Retinal pigment epithelial cell (primary cell): Measurements from ENCODE around the gene TRUB1.
"Not testable (repeated sequence)": the region's sequence is repeated elsewhere in the genome, so short reads cannot be mapped to it uniquely, and the experiment has no call there.

ENCODE experiments used
- DNase-seq: peaks from one replicate; pipeline ENCODE4 v3.0.0-alpha.2; 2010; ENCODE audit warnings: low read depth
- H3K4me3 ChIP-seq: 2 replicates; pipeline ENCODE4 v1.5.1; 2011; ENCODE audit warnings: mild to moderate bottlenecking, low read length, control low read depth, moderate library complexity
- TF ChIP-seq, protein P1 (sequence below): conservative IDR thresholded peaks from 2 replicates; pipeline ENCODE4 v1.5.1; 2011; ENCODE audit warnings: low read depth, low read length, control low read depth, inconsistent platforms

TRUB1 gene

GRCh38 chr10:114937962-114938855 is at the start of gene TRUB1:
Gene TRUB1 (plus strand): TSS chr10:114938195. CDS start chr10:114938254, 59 bp downstream.
- peak within 1 kb of the TSS; percentile 97 for H3K4me3 ChIP-seq
- DNase-seq: peak; percentile 90
- TF ChIP-seq, protein P1, sequence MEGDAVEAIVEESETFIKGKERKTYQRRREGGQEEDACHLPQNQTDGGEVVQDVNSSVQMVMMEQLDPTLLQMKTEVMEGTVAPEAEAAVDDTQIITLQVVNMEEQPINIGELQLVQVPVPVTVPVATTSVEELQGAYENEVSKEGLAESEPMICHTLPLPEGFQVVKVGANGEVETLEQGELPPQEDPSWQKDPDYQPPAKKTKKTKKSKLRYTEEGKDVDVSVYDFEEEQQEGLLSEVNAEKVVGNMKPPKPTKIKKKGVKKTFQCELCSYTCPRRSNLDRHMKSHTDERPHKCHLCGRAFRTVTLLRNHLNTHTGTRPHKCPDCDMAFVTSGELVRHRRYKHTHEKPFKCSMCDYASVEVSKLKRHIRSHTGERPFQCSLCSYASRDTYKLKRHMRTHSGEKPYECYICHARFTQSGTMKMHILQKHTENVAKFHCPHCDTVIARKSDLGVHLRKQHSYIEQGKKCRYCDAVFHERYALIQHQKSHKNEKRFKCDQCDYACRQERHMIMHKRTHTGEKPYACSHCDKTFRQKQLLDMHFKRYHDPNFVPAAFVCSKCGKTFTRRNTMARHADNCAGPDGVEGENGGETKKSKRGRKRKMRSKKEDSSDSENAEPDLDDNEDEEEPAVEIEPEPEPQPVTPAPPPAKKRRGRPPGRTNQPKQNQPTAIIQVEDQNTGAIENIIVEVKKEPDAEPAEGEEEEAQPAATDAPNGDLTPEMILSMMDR: no peak

DNA sequence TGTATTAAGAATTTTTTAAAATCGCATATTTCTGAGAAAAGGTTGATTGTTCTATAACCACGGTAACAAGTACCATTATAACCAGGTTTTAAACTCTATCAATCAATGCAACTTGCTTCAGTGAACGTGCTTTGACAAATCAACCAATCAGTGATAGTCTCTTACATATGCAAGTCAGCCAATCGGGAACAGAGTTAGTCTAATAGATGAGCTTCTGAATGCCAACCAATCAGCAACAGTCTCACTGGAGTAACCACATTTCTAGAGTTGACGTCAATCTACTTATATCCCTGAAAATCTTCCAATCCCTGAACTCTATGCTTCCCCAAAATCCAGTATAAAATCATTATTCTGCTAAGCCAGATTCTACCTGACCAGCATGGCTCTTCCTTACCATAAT is 44.7 kb upstream of the TRUB1 start:
- TF ChIP-seq, protein P1: no peak
- H3K4me3 ChIP-seq: no peak overlapping the region
- no peak for DNase-seq

DNA sequence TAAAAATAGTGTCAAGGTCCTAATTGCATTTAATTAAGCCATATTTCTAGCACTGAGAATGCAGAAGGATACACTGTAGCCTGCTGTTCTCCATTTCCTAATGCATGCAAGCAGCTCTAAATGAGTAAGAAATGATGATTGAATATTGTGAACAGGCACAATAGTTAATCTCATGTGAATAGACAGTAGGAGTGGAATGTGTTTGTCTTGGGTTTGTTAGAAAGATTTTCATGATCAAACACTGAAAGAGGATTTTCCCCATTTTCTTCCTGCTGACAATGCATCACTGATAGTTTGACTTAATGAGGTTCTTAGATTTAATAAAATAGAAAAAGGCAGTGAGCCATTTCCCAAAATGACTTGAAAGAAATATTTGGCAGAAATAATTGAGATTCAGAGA is 43.1 kb upstream of the TRUB1 start:
- no peak for DNase-seq
- no peak overlapping the region for H3K4me3 ChIP-seq
- TF ChIP-seq, protein P1: no peak

GRCh38 chr10:114897011-114897410 is 41.0 kb upstream of the TRUB1 start:
- H3K4me3 ChIP-seq, DNase-seq: not testable (repeated sequence)

DNA sequence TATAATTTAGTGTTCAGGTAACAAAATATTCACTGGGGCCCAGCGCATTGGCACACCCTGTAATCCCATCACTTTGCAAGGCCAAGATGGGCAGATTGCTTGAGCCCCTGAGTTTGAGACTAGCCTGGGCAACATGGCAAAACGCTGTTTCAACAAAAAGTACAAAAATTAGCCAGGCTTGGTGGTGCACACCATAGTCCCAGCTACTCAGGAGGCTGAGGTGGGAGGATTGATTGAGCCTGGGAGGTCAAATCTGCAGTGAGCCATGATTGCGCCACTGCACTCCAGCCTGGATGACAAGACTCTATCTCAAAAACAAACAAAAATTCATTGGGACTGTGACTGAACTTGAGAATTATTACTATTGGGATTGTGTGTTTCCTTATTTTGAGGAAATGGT is 40.4 kb upstream of the TRUB1 start:
- no peak for DNase-seq
- TF ChIP-seq, protein P1: no peak
- no peak overlapping the region for H3K4me3 ChIP-seq

DNA sequence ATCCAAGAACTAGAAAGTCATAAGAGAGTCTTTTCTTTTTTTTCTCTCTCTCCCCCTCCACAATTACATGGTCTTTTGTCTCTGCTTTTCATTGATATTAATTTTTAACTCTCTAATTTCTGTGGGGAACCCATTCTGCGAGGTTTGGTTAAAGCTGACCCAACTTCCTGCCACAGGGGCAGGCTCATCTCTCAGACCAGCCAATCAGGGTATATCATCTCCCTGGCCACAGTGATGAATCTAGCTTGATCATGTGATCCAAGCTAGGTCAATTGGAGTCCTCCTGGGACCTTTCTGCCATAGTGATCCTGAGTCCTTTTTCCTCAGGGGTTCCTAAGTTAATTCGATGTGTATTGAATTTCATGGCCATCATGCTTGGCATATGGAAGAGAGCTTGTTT is 38.0 kb upstream of the TRUB1 start:
- TF ChIP-seq, protein P1: no peak
- DNase-seq: no peak
- H3K4me3 ChIP-seq: no peak overlapping the region

GRCh38 chr10:114900658-114901057 is 37.3 kb upstream of the TRUB1 start:
- TF ChIP-seq, protein P1: no peak

More at GRCh38 chr10:114900658-114901057, 37.3 kb upstream of the TRUB1 start:
- no peak overlapping the region for H3K4me3 ChIP-seq
- DNase-seq: no peak
